GM19324 (cell line): Measurements from ENCODE around the gene GAPVD1.
"Not testable (repeated sequence)": the region's sequence is repeated elsewhere in the genome, so short reads cannot be mapped to it uniquely, and the experiment has no call there.

Experiments used
- ATAC-seq: cut with Tn5 transposase; IDR thresholded peaks from one replicate; pipeline ENCODE4 v1.9.1; 2021; ENCODE audit warnings: mild to moderate bottlenecking, moderate library complexity; ENCODE audit not compliant: unreplicated experiment, low FRiP score

The GAPVD1 gene

GRCh38 chr9:125296843-125297372 lies 35.3 kb downstream of the GAPVD1 start:
- no peak for ATAC-seq

- no peak for ATAC-seq
Measured at GRCh38 chr9:125297917-125298316, 36.3 kb downstream of the GAPVD1 start.

GRCh38 chr9:125302241-125302640 lies 40.6 kb downstream of the GAPVD1 start:
- no peak for ATAC-seq

- no peak for ATAC-seq
Measured at GRCh38 chr9:125304273-125304672, 42.6 kb downstream of the GAPVD1 start.

GRCh38 chr9:125312411-125312810 lies 50.8 kb downstream of the GAPVD1 start:
- no peak for ATAC-seq

- ATAC-seq, result not testable (repeated sequence)
Measured at GRCh38 chr9:125316359-125316758, 54.7 kb downstream of the GAPVD1 start.

- ATAC-seq, result no peak
Measured at GRCh38 chr9:125317704-125318103, 56.1 kb downstream of the GAPVD1 start.

- no peak for ATAC-seq
Measured at GRCh38 chr9:125321496-125321895, 59.9 kb downstream of the GAPVD1 start.

- no peak for ATAC-seq
Measured at GRCh38 chr9:125323615-125324014, 62.0 kb downstream of the GAPVD1 start.

- no peak for ATAC-seq
Measured at GRCh38 chr9:125325826-125326225, 64.2 kb downstream of the GAPVD1 start.

GRCh38 chr9:125329978-125330377 lies 68.4 kb downstream of the GAPVD1 start:
- no peak for ATAC-seq

GRCh38 chr9:125330587-125330986 lies 69.0 kb downstream of the GAPVD1 start:
- ATAC-seq, result no peak

GRCh38 chr9:125332527-125332926 lies 70.9 kb downstream of the GAPVD1 start:
- no peak for ATAC-seq

GRCh38 chr9:125337236-125337635 lies 75.6 kb downstream of the GAPVD1 start:
- no peak for ATAC-seq

- ATAC-seq, result no peak
Measured at GRCh38 chr9:125338929-125339328, 77.3 kb downstream of the GAPVD1 start.

- ATAC-seq, result no peak
Measured at GRCh38 chr9:125341566-125341965, 79.9 kb downstream of the GAPVD1 start.

GRCh38 chr9:125343518-125344275 lies 82.1 kb downstream of the GAPVD1 start:
- ATAC-seq, result no peak

GRCh38 chr9:125346080-125346732 lies 84.6 kb downstream of the GAPVD1 start:
- no peak for ATAC-seq

- ATAC-seq, result no peak
Measured at GRCh38 chr9:125355601-125356000, 94.0 kb downstream of the GAPVD1 start.

- ATAC-seq, result no peak
Measured at GRCh38 chr9:125356032-125356431, 94.4 kb downstream of the GAPVD1 start.

GRCh38 chr9:125359011-125359410 lies 97.4 kb downstream of the GAPVD1 start:
- ATAC-seq, result no peak

GRCh38 chr9:125360601-125361000 lies 99.0 kb downstream of the GAPVD1 start:
- no peak for ATAC-seq
